ENCODE results near the gene DMRT2. TPM values are rescaled to one million over a fixed set of nuclear protein-coding genes. Genes with fewer than 3 reads are reported as not detected.
A peak's percentile ranks its signal among the peaks of the same experiment; 100 is the strongest.

Gene DMRT2
- total RNA-seq, 4 donors from 2014 or later, result not detected

- no peak for TF ChIP-seq CTCF (IDR thresholded peaks at IDR 0.05)
- no peak for TF ChIP-seq POLR2A (IDR thresholded peaks at IDR 0.05)
- DNase-seq, result no peak
- peaks cover 0 to 67% of the 10 kb centered on the region in 2 donors for H3K27me3 ChIP-seq
- H3K27ac ChIP-seq, result no peak overlapping the region
- H3K4me3 ChIP-seq, result peak overlapping the region; percentile 16 to 46 (median 39)
- H3K36me3 ChIP-seq, result no peaks in the 10 kb centered on the region
- H3K4me1 ChIP-seq, result peaks cover 0 to 58% (median 7%) of the 10 kb centered on the region in 4 donors
- H3K9me3 ChIP-seq, result no peaks in the 10 kb centered on the region
Observed at GRCh38 chr9:1047591-1048230, 2.4 kb upstream of the DMRT2 start.

GRCh38 chr9:1048231-1048619 lies 1.9 kb upstream of the DMRT2 start:
- no peak for DNase-seq
- TF ChIP-seq CTCF (IDR thresholded peaks at IDR 0.05) (no peak), POLR2A (IDR thresholded peaks at IDR 0.05) (no peak)
- Histone ChIP-seq H3K4me1 (peaks cover 0 to 57% (median 7%) of the 10 kb centered on the region in 4 donors), H3K36me3 (no peaks in the 10 kb centered on the region), H3K9me3 (no peaks in the 10 kb centered on the region), H3K4me3 (peak overlapping the region; percentile 16 to 46 (median 39)), H3K27me3 (peaks cover 0 to 67% of the 10 kb centered on the region in 2 donors), H3K27ac (no peak overlapping the region)

GRCh38 chr9:1048811-1049210 lies 1.3 kb upstream of the DMRT2 start:
- DNase-seq, result no peak
- Histone ChIP-seq H3K27ac (no peak overlapping the region), H3K4me1 (peaks cover 0 to 57% (median 7%) of the 10 kb centered on the region in 4 donors), H3K4me3 (no peak overlapping the region), H3K27me3 (peaks cover 0 to 66% of the 10 kb centered on the region in 2 donors), H3K36me3 (no peaks in the 10 kb centered on the region), H3K9me3 (no peaks in the 10 kb centered on the region)
- no peak for TF ChIP-seq POLR2A (IDR thresholded peaks at IDR 0.05)
- no peak for TF ChIP-seq CTCF (IDR thresholded peaks at IDR 0.05)

DNA sequence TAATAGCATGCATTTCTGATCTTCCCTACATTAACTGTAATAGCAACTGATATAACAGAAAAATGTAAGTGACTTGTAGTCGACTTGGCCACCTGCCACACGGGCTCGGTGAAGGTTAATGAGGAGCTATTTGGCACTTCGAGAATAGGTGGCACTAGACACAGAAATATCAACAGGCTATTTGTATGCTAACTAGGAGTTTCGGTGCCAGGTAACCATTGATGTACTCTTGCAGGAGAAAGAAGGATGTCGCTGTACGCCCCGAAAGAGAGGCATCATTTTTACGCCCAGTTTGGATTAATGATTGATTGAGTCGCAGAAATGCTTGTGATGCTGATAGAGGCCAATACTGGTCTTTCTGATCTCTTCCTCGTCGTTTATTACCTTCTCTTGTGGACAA lies 516 bp upstream of the DMRT2 start:
- no peak for DNase-seq
- TF ChIP-seq POLR2A (IDR thresholded peaks at IDR 0.05) (no peak), CTCF (IDR thresholded peaks at IDR 0.05) (no peak)
- no peaks in the 10 kb centered on the region for H3K9me3 ChIP-seq
- no peaks in the 10 kb centered on the region for H3K36me3 ChIP-seq
- H3K27ac ChIP-seq, result no peak overlapping the region
- peaks cover 0 to 58% of the 10 kb centered on the region in 2 donors for H3K27me3 ChIP-seq
- peaks cover 0 to 57% (median 7%) of the 10 kb centered on the region in 4 donors for H3K4me1 ChIP-seq
- H3K4me3 ChIP-seq, result peak overlapping the region in 2 of 4 donors; percentile 43 to 45

DNA sequence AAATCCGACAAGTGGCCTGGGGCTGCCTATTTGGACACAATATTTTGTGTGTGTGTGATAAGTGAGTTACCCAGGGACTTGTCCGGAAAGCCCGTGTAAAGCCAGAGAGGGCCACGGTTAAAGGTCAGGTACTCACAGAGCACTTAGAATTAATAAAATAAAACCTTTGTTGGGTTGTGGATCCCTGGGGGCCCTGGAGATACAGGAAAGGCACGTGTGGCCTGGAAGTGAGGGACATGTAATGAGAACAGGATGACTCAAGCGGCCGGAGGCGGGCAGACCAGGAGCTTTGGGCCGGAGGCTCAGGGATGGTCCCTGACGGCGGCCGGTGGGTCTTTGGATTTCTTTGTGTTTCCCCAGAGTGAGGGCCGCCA lies 1.0 kb downstream of the DMRT2 start:
- Histone ChIP-seq H3K4me1 (peaks cover 0 to 47% (median 7%) of the 10 kb centered on the region in 4 donors), H3K4me3 (peak overlapping the region in 1 of 4 donors; percentile 44), H3K9me3 (no peaks in the 10 kb centered on the region), H3K27ac (no peak overlapping the region), H3K36me3 (no peaks in the 10 kb centered on the region), H3K27me3 (peaks cover 0 to 45% of the 10 kb centered on the region in 2 donors)
- TF ChIP-seq CTCF (IDR thresholded peaks at IDR 0.05), result no peak
- TF ChIP-seq POLR2A (IDR thresholded peaks at IDR 0.05), result no peak
- DNase-seq, result no peak

Measured in Peyer's patch (tissue), 4 donors.